GM23338 (cell line): Measurements from ENCODE around the gene DMWD.

ENCODE experiments used
- CTCF ChIP-seq, 2 experiments: fragments of 200-600 bp in 1 of 2; sonication (generic) in 1 of 2; conservative IDR thresholded peaks; 2 replicates each; pipeline versions ENCODE4 v1.5.1 to v1.6.1; 2016 to 2017; ENCODE audit warnings: antibody characterized with exemption in 2 of 2, low read depth in 2 of 2, mild to moderate bottlenecking in 2 of 2, moderate library complexity in 1 of 2
- POLR2AphosphoS5 ChIP-seq: IDR thresholded peaks from 2 replicates; pipeline ENCODE4 v1.6.1; 2016; ENCODE audit warnings: antibody characterized with exemption, low read depth

DNA sequence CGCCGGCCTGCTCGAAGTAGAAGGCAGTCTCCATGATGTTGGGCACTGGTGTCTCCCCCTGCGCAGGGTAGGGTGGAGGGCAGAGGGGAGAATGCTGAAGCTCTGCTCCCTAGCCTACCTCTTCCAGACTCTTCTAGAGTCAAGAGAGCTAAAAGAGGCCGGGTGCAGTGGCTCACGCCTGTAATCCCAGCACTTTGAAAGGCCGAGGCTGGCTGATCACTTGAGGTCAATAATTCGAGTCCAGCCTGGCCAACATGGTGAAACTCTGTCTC, 12.2 kb upstream of the DMWD start:
- TF ChIP-seq CTCF (conservative IDR thresholded peaks at IDR 0.05; ENCODE audit: low read depth in 2 of 2) (no peak), POLR2AphosphoS5 (no peak)
